Activated CD8-positive, alpha-beta memory T cell treated with anti-CD3 and anti-CD28 coated beads, Interleukin-2, amount 50 U/mL, for 1 hour (primary cell): ENCODE results near the gene SASH1.
"Not testable (repeated sequence)": the region's sequence is repeated elsewhere in the genome, so short reads cannot be mapped to it uniquely, and the experiment has no call there.

Experiments
- DNase-seq: peaks from one replicate; pipeline ENCODE4 v3.0.0-alpha.2; 2020; ENCODE audit errors: extremely low read depth

SASH1 gene

DNA sequence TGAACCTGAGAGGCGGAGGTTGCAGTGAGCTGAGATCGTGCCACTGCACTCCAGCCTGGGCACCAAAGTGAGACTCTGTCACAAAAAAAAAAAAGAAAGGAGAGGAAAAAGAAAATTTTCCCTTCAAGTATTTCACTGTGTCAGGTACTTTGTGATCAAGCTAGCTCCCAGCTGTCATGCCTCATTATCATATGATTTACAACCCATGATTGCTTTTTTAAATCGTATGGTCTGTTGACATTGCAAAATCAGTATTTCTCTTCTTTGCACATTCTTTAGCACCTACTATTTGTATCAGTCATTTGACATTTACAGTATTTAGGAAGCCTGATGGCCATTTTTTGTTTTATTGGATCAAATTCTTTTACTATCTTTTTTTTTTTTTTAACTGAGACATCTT, 22.4 kb downstream of the SASH1 start:
- DNase-seq: no peak

DNA sequence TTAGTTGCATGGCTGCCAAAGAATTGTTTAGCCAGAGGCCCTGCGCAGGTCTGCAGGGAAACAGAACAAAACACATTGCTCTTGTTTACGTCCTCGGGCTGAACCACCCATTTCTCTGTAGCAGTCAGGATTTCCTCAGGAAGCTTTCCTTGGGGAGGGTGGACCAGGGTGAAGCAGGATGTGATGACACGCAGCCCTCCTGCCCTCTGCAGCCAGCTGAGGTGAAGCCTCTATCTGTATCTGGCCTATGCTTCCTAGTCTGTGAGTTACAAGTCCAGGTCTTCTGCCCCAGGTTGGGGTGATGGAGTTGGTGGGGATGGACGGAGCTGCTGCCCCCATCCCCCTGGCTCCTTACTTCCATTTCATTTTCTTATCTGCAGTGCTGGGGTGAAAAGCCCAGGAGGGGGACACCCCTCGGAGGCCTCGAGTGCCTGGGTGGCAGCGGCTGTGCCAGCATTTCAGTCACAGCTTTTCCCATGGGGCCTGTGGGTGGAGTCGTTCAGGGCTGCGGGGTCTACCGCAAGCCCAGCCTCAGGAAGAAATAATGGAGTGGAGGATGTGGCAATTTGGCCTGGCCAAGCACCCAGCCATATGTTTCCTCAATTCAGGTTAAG, 24.9 kb downstream of the SASH1 start:
- no peak for DNase-seq

DNA sequence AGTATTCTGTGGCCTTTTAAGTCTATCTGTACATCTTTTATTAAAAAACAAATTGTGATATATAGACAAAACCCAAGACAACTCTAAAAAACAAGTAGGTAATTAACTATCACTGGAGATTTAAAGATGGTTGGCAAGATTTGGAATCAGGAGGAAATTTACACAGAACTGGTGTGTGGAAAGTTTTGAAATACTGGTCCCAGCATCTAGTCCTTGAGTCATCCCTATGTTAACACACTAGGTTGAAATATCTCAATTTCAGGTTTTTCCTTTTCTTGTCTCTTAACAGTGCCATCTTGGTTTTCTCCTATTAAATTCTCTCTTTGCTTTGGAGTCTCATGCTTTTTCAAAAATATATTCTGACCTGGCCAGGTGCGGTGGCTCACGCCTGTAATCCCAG, 27.5 kb downstream of the SASH1 start:
- no peak for DNase-seq

DNA sequence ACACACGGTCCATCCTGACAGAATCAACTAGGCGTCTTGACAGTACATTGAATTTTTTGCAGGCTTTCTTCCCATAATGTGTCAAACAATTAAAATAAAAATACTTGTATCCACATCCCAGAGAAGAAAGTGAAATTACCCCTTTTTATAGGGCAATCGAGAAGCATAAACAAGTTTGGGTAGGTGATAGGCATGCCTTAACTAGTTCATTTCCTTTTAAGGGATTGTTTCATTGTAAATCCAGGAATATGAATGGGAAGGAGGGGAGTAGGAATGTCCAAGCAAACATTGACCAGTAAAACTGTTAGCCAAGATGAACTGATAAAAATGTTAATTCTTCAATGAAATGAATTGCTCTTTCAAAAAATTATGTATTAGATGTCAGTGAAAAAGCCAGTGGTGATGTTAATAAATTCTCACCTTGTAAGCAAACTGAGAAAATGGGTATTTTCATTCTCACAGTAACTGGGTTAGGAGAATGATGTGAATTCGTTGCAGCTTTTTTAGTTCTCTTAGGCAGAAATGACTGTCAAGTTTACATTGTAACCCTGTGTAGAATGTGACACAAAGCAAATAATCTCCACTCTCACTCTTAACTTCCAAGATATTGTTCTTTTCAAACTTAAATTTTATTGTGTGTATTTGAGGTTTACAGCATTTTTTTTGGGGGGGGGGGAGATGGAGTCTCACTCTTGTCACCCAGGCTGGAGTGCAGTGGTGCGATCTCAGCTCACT, 31.6 kb downstream of the SASH1 start:
- no peak for DNase-seq

DNA sequence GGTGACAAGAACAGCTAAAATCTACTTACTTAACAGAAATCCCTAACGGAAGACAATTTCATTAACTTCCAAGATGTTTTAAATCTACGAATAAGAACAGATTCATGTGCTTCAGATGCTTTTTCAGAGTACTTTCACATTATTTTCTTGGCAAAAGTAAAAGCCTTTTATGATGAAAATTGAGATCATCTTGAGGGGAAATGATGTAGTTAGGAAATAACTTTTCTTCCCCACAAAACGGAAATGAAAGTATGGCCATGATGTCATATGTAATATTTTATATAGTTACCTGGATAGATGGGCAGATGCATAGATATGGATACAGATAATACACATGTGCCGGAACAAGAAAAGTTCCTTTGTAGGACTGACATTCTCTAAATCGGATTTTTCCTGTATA, 32.8 kb downstream of the SASH1 start:
- no peak for DNase-seq

DNA sequence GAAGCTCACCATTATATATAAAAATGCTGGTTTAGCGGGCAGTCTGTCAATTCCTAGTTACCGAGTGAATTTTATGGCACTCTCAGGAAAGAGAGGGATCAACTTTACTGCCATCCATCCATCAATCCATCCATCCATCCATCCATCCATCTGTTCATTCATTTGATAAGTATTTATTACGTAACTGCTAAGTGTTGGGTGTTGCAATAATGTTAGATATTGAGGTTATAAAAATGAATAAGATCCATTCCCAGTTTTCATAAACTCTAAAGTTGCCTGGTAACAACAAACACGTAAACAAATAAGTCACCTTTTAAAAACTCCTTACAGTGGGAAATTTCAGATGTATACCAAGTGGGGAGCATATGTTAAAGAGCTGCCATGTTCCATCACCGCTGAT, 36.8 kb downstream of the SASH1 start:
- DNase-seq: no peak

DNA sequence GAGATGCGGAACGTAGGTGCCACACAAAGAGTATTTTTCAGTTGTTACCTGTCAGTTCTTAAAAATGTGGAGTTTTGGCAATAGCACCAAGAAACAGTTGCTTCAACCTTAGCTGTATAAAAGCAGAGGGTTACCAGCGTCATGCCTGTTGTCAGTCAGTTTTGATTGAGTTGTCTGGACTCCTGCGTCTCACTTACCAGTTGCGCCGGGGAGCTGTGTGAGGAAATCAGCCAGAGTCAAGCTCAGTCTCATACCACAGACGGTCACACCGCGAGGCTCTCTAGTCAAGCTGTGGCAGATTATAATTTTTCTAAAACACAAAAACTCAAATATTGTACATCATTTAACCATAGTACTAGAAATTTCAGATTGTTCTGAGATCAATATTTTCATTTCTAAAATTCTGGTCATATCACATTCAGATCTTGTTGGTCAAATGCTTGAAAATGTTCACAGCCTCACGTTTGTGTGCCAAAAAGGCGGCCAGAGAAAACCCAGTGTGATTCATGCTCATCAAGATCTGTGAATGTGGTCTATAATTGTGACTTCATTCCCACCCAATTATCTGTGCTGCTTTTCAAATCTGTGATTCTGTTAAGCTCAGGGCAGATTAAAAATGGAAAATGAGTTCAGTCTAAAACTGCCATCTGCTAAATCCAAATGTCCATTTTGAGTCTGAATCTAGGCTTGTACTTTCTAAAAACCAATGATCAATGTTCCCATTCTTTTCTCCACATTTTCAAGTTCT, 37.5 kb downstream of the SASH1 start:
- no peak for DNase-seq

DNA sequence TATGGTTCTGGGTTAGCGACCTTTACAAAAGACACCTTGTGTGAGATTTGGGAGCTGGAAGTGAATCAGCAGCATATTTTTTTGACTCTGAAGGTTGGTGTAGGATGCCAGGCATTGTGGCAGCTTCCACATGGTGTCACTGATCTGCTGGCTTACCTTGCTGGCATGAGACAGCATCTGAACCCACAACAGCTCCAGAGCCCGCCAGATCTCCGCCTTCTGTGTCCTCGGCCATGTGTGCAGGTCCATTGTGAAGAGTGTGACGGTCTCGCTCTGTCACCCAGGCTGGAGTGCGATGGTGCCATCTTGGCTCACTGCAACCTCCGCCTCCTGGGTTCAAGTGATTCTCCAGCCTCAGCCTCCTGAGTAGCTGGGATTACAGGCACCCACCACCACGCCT, 39.4 kb downstream of the SASH1 start:
- not testable (repeated sequence) for DNase-seq

DNA sequence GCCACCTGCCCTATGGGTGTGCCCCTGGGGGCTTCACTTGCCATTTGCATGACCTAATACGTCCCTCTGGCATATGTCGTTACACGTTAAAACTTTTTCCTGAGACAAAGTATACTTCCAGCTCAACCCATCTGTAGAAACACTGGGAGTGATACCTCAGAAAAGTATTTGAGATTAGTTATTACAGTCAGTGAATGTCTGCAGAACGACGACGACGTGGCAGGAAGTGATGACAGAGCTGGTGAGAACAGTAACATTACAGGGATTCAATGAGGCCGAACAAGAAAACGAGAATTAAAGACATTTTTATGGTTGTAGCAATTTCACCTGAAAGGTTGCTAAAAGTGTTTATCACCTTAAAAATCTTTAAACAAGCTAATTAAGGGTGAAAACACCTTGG, 40.2 kb downstream of the SASH1 start:
- DNase-seq: no peak

DNA sequence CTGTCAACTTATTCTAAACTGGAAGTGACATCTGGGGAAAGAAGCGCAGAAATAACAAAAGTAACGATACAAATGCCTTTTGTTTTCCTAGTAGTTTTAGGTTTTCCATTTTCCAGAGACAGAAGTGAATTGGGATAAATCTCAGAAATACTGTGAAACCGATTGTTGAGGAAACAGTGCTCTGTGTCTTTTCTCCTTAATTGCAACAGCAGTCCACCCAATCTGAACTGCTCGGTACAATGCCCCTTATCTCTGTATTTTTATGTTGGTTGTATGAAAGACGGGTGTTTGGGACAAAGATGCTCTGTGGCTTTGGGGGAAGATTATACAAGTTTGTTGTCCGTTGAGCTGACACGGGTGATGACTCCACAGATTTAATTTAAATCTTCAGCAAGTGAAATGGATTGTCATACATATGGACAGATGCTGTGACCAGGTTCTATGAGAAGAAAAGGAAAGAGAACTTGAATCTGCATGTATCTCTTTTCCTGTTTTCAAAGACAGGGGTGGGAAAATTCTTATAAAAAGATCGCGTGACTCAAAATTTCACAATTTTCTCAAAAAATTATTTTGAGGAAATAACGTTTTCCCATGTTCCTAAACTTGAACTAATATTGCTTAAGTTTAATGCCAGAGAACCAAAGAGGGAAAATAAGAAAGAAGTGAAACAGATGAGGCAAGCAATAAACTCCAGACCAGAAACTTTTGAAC, 41.2 kb downstream of the SASH1 start:
- DNase-seq: no peak

DNA sequence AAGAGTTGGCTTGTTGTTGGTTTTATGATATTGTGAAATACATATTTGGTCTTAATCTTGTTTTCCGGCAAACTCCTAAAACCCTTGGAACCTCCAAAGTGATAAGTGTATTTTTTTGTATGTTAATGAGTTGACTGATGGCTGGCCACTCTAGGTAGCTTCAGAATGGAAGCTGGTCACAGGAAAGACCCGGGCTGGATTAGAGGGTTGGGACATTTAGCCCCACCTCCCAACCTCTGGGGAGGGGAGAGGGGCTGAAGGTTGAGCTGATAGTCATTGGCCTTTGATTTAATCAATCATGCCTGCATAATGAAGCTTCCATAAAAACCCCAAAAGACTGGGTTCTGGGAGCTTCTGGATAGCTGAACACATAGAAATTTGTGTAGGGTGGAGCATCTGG, 42.7 kb downstream of the SASH1 start:
- no peak for DNase-seq

DNA sequence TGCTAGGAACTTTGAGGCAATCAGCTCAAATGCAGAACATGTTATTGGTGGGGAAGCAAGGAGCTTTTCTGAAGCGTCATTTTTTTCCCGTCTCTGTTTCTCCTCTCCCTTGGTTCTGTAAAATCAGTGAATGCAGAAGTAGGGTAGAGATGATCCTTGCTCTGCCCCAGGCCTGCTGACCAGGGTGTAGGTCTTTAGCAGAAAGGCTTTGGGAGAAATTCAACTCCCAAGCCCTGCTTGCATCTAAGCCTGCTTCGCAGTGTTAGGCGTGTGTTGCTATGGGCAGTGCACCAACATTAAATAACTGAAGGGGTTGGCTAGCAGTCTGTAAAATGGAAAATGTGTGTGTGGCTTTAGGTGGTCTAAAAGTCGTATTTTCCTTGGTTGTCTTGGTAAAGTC, 45.9 kb downstream of the SASH1 start:
- DNase-seq: no peak

DNA sequence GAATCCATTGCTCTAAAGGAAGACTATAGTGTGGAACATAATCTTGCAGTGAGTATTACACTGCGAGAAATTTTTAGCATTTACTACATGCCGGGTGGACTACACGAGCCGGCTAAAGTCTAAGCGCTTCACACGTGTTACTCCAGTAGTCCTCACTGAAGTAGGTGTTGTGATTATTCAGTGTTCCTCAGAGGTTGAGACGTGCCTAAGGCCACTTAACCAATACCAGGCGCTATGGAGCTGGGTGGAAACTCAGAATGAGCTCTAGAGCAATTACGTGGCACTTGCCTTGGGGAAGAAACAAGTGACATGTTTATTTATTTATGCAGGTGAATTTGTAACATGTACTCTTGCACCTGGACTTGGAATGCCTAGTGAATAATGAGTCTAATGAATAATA, 46.4 kb downstream of the SASH1 start:
- no peak for DNase-seq

DNA sequence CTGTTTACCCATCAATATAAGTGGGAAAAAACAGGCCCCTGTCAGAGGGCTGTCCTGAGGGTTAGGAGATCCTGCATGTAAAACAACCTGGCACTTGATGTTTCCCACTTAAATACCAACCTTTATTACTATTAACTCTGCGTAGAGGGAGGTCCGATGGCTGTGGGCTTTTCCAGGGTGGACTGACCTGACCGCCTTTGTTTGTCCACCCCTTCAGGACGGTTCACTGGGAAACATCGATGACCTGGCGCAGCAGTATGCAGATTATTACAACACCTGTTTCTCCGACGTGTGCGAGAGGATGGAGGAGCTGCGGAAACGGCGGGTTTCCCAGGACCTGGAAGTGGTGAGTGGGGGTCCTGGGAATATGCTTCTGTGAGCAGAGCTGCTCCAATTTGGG, 47.3 kb downstream of the SASH1 start:
- DNase-seq: no peak

DNA sequence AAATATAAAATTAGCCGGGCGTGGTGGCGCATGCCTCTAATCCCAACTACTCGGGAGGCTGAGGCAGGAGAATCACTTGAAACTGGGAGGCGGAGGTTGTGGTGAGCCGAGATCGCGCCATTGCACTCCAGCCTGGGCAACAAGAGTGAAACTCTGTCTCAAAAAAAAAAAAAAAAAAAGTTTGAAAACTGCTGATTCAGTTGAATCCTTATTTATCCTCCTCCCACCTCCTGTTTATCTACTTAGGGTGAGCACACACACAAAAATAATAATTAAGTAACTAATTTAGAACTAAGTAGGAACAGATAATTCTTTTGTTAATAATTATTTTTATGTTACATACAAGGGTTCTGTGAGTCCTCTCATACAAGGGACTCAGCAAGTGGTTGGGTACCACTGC, 49.5 kb downstream of the SASH1 start:
- not testable (repeated sequence) for DNase-seq

DNA sequence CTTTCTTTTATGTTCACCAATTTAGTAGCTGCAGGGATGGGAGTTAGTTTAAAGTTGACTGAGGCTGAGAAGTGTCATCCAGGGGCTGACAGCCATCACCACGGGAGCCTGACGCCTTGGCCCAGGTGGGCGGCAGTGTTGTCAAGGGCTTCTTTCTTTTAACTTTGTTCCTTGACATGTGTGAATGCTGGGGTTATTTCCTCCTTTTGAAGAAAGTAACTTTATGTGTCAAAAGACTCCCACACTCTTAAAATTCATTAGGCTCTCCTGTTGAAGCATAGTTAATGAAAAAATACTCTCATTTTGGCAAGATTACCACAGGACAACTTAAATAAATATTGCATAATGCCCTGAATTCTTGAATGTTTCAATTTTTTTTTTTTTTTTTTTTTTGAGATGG, 50.0 kb downstream of the SASH1 start:
- no peak for DNase-seq

DNA sequence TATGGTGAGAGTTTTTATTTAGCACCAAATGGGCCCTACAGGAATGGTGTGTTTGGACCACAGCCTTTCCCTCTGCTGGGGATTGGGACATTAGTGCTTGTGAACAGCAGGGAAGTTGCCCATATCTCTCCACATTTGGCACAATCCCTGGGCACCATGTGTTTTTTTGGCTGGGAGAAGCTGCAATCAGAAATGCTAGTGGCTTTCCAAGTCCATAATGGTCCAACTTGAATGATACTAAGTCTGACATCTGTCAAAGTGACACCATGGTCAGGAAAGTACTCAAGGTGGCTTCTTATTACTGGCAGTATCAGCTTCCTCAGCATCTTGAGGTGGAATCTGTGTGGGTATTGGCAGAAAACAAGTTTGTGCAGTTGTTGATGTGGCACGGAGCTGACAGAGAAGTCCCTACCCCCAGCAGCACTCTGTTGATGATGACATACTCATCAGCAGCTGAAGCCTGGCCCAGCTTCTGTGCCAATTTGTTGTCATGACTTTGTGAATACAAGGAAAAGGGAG, 53.0 kb downstream of the SASH1 start:
- no peak for DNase-seq

DNA sequence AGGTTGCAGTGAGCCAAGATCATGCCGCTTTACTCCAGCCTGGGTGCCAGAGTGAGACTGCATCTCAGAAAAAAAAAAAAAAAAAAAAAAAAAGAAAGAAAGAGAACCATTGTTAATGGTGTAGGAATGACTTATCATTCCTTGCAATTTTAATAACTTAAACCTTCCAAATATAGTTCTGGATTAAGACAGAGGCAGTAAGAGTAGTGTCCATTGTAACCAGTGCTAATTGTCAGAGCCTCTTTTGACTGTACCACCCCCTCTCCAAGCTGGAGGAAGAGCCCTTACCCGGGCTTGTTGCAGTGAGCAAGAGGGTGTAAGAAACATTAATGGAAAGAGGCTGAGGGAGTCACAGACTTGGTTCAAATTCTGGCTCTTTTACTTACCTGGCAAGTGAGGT, 53.8 kb downstream of the SASH1 start:
- no peak for DNase-seq

DNA sequence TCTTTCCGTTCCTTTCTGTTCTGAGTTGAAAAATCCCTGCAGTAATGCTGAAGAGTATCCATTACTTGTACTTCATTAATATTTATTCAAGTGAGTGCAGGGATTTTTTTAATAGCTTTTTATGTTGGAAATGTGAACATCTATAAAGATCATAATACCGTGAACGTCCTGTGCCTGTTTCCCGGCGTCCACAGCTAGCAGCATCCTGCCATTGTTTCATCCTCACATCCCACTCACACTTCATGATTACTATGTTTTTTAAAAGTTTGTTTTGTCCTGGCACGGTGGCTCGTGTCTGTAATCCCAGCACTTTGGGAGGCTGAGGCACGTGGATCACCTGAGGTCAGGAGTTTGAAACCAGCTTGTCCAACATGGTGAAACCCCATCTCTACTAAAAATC, 54.3 kb downstream of the SASH1 start:
- DNase-seq: no peak

DNA sequence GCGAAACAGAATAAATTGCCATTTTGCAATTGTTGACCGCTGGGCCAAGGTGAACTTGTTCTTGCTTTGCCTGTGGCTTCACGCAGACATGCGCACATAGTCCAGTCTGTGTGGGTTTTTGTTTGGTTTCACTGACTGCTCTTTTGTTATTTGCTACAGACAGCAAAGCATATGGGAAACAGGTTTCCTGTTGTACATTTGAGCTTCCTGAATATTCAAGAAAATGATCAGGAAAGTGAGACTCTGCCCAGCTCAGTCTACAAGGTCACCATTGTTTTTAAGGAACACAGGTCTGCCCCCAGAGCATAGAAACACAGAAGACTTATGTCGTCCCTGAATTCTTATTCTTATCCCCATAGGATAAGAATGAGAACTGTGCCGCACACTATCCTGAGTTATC, 55.6 kb downstream of the SASH1 start:
- no peak for DNase-seq

DNA sequence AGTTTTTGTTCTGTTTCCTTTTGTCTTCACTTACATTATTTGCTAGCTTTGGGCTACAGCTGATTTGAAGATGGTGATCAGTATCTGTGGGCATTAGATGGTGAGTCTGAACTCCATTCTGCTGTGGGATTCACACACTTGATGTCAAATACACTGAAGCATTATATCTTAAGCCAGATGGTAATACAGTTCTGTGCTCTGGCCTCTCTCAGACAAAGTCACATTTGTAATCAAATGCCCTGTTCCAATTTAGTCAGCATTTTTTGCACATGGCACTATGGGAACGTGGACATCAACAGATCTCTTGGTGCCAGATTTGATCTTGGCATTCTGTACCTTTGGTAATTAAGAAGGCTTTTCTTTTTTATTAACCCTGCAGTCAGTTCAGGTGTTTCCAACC, 56.0 kb downstream of the SASH1 start:
- no peak for DNase-seq

DNA sequence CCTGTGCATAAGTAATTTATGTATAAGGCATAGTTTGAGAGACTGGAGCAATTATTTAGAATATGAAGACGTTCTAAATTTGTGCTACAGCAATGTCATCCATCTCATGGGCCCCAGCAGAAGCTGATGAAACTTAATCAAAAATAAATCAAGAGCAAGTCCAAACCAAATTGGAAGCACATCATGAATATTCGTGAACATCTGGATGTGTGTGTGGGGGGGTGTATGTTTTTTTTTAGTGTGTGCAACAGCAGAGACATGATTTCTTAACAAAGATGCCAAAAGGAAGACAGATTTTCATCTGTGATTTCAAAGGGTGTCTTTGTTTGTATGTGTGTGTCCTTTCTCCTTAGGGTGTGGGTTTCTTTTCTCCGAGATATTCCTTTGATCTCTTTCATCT, 58.9 kb downstream of the SASH1 start:
- DNase-seq: no peak
